Neural progenitor cell (in vitro differentiated cells): ENCODE results near the gene EPHB1. TPM values are rescaled to one million over a fixed set of nuclear protein-coding genes. Genes with fewer than 3 reads are reported as not detected.
"Not testable (repeated sequence)": the region's sequence is repeated elsewhere in the genome, so short reads cannot be mapped to it uniquely, and the experiment has no call there.

Experiments
- DNase-seq: peaks from one replicate; pipeline ENCODE4 v3.0.0-alpha.2; 2016; ENCODE audit warnings: low spot score
- H2AFZ ChIP-seq: fragments of 200-600 bp; sonication (generic); replicated peaks from 2 replicates; pipeline ENCODE4 v1.6.1; 2016; ENCODE audit warnings: antibody characterized with exemption
- H3F3A ChIP-seq: fragments of 200-600 bp; sonication (generic); 2 replicates; pipeline ENCODE4 v1.6.1; 2016; ENCODE audit warnings: antibody characterized with exemption, low read depth
- H3K27ac ChIP-seq: fragments of 200-600 bp; sonication (generic); 2 replicates; pipeline ENCODE4 v1.5.1; 2016; ENCODE audit warnings: mild to moderate bottlenecking
- H3K27me3 ChIP-seq: fragments of 200-600 bp; sonication (generic); 2 replicates; pipeline ENCODE4 v1.6.1; 2016; ENCODE audit warnings: mild to moderate bottlenecking, moderate library complexity
- H3K36me3 ChIP-seq: fragments of 200-600 bp; sonication (generic); 2 replicates; pipeline ENCODE4 v1.5.1; 2016
- H3K4me1 ChIP-seq: fragments of 200-600 bp; sonication (generic); 2 replicates; pipeline ENCODE4 v1.6.1; 2016; ENCODE audit warnings: mixed run types
- H3K4me2 ChIP-seq: fragments of 200-600 bp; sonication (generic); 2 replicates; pipeline ENCODE4 v1.6.1; 2016
- H3K4me3 ChIP-seq: fragments of 200-600 bp; sonication (generic); 2 replicates; pipeline ENCODE4 v1.5.1; 2016
- H3K79me2 ChIP-seq: fragments of 200-600 bp; sonication (generic); 2 replicates; pipeline ENCODE4 v1.6.1; 2016; ENCODE audit warnings: low read depth
- H3K9ac ChIP-seq: fragments of 200-600 bp; sonication (generic); 2 replicates; pipeline ENCODE4 v1.6.1; 2016
- H3K9me3 ChIP-seq: fragments of 200-600 bp; sonication (generic); 2 replicates; pipeline ENCODE4 v1.5.1; 2016; ENCODE audit warnings: low read depth
- H4K20me1 ChIP-seq: fragments of 200-600 bp; sonication (generic); 2 replicates; pipeline ENCODE4 v1.6.1; 2016; ENCODE audit warnings: low read depth
- H3K27ac Mint-ChIP-seq: 3 replicates; pipeline ENCODE4 v1.8.0; 2021; ENCODE audit warnings: mixed read lengths
- H3K27me3 Mint-ChIP-seq: 2 replicates; pipeline ENCODE4 v1.8.0; 2022; ENCODE audit warnings: low read depth, mild to moderate bottlenecking, inconsistent platforms, moderate library complexity, mixed read lengths; ENCODE audit not compliant: insufficient read depth
- H3K36me3 Mint-ChIP-seq: 3 replicates; pipeline ENCODE4 v1.8.0; 2021; ENCODE audit warnings: mixed read lengths
- H3K4me1 Mint-ChIP-seq: 3 replicates; pipeline ENCODE4 v1.8.0; 2021; ENCODE audit warnings: mixed read lengths
- H3K4me3 Mint-ChIP-seq: 3 replicates; pipeline ENCODE4 v1.8.0; 2021; ENCODE audit warnings: mild to moderate bottlenecking, moderate library complexity, mixed read lengths
- H3K9me3 Mint-ChIP-seq: 3 replicates; pipeline ENCODE4 v1.8.0; 2020; ENCODE audit warnings: mixed read lengths
- CTCF ChIP-seq: fragments of 200-600 bp; sonication (generic); IDR thresholded peaks from 2 replicates; pipeline ENCODE4 v1.5.1; 2017; ENCODE audit warnings: antibody characterized with exemption, mild to moderate bottlenecking
- EZH2 ChIP-seq: fragments of 200-600 bp; sonication (generic); IDR thresholded peaks from 2 replicates; pipeline ENCODE4 v1.6.1; 2017; ENCODE audit warnings: antibody characterized with exemption, mild to moderate bottlenecking, moderate library complexity
- EZH2phosphoT487 ChIP-seq: fragments of 200-600 bp; sonication (generic); IDR thresholded peaks from 2 replicates; pipeline ENCODE4 v1.6.1; 2017; ENCODE audit warnings: antibody characterized with exemption
- total RNA-seq: library from RNA; depleted of rRNA; stranded (reverse); fragments of >200 nt; gene quantifications from 2 replicates; pipeline ENCODE4 v1.2.3, GENCODE V29; 2015; ENCODE audit warnings: low replicate concordance

The EPHB1 gene
- total RNA-seq, 1 donor from 2014 or later: 9.1 TPM

- no peaks in the 10 kb centered on the region for H3K36me3 Mint-ChIP-seq
- no peak overlapping the region for H3K4me3 Mint-ChIP-seq
- Histone ChIP-seq H3K27ac (no peak overlapping the region), H3K4me3 (no peak overlapping the region), H4K20me1 (no peaks in the 10 kb centered on the region), H3K9me3 (no peaks in the 10 kb centered on the region), H3K9ac (no peak overlapping the region), H3K4me2 (no peak overlapping the region), H3K36me3 (no peaks in the 10 kb centered on the region), H3F3A (no peaks in the 10 kb centered on the region), H2AFZ (no peak overlapping the region), H3K27me3 (no peaks in the 10 kb centered on the region), H3K4me1 (no peaks in the 10 kb centered on the region), H3K79me2 (no peaks in the 10 kb centered on the region)
- no peaks in the 10 kb centered on the region for H3K4me1 Mint-ChIP-seq
- H3K27ac Mint-ChIP-seq: no peak overlapping the region
- H3K27me3 Mint-ChIP-seq: peaks cover 2% of the 10 kb centered on the region
- TF ChIP-seq EZH2: no peak
- no peak for TF ChIP-seq CTCF
- TF ChIP-seq EZH2phosphoT487: no peak
- H3K9me3 Mint-ChIP-seq: peaks cover 4% of the 10 kb centered on the region
- DNase-seq: no peak
Observed at GRCh38 chr3:135057996-135058395, 262.9 kb downstream of the EPHB1 start.

- peaks cover 2% of the 10 kb centered on the region for H3K27me3 Mint-ChIP-seq
- H3K4me1 Mint-ChIP-seq: no peaks in the 10 kb centered on the region
- H3K36me3 Mint-ChIP-seq: no peaks in the 10 kb centered on the region
- H3K4me3 ChIP-seq: no peak overlapping the region
- H3K4me3 Mint-ChIP-seq: no peak overlapping the region
- no peak overlapping the region for H3K9ac ChIP-seq
- TF ChIP-seq EZH2 (no peak), EZH2phosphoT487 (no peak)
- H3K27ac Mint-ChIP-seq: no peak overlapping the region
- no peaks in the 10 kb centered on the region for H3K4me1 ChIP-seq
- no peaks in the 10 kb centered on the region for H3F3A ChIP-seq
- no peaks in the 10 kb centered on the region for H3K27me3 ChIP-seq
- DNase-seq: no peak
- H3K9me3 ChIP-seq: no peaks in the 10 kb centered on the region
- no peaks in the 10 kb centered on the region for H3K36me3 ChIP-seq
- no peak overlapping the region for H3K27ac ChIP-seq
- no peak overlapping the region for H3K4me2 ChIP-seq
- H3K79me2 ChIP-seq: no peaks in the 10 kb centered on the region
- H3K9me3 Mint-ChIP-seq: peaks cover 16% of the 10 kb centered on the region
- H4K20me1 ChIP-seq: no peaks in the 10 kb centered on the region
- no peak overlapping the region for H2AFZ ChIP-seq
Observed at GRCh38 chr3:135059580-135059979, 264.5 kb downstream of the EPHB1 start.

GRCh38 chr3:135066844-135067727, 272.0 kb downstream of the EPHB1 start:
- H3K36me3 ChIP-seq, H2AFZ ChIP-seq, H3K4me1 Mint-ChIP-seq, H3F3A ChIP-seq, H3K27me3 Mint-ChIP-seq, H3K9ac ChIP-seq, H3K27me3 ChIP-seq, H4K20me1 ChIP-seq, H3K4me1 ChIP-seq, H3K27ac Mint-ChIP-seq, H3K4me2 ChIP-seq, H3K9me3 ChIP-seq, H3K79me2 ChIP-seq, H3K36me3 Mint-ChIP-seq, H3K4me3 ChIP-seq, DNase-seq, H3K4me3 Mint-ChIP-seq, H3K27ac ChIP-seq: not testable (repeated sequence)
- H3K9me3 Mint-ChIP-seq: peaks cover 24% of the 10 kb centered on the region

- no peaks in the 10 kb centered on the region for H3K9me3 ChIP-seq
- H3K4me2 ChIP-seq: no peak overlapping the region
- no peak overlapping the region for H3K27ac ChIP-seq
- H3K9ac ChIP-seq: no peak overlapping the region
- no peaks in the 10 kb centered on the region for H3K27me3 ChIP-seq
- H3K4me3 ChIP-seq: no peak overlapping the region
- Mint-ChIP-seq H3K36me3 (peaks cover 2% of the 10 kb centered on the region), H3K9me3 (peaks cover 19% of the 10 kb centered on the region), H3K4me3 (no peak overlapping the region), H3K4me1 (peaks cover 8% of the 10 kb centered on the region), H3K27me3 (peaks cover 3% of the 10 kb centered on the region), H3K27ac (no peak overlapping the region)
- H2AFZ ChIP-seq: no peak overlapping the region
- no peaks in the 10 kb centered on the region for H3F3A ChIP-seq
- no peaks in the 10 kb centered on the region for H3K79me2 ChIP-seq
- no peaks in the 10 kb centered on the region for H3K4me1 ChIP-seq
- TF ChIP-seq EZH2phosphoT487: no peak
- no peak for TF ChIP-seq CTCF
- no peak for TF ChIP-seq EZH2
- DNase-seq: no peak
- H4K20me1 ChIP-seq: no peaks in the 10 kb centered on the region
- H3K36me3 ChIP-seq: no peaks in the 10 kb centered on the region
Observed at GRCh38 chr3:135068011-135068410, 273.0 kb downstream of the EPHB1 start.
